ENCODE measurements around the gene SERPINI2. TPM values are rescaled to one million over a fixed set of nuclear protein-coding genes. Genes with fewer than 3 reads are reported as not detected.

The SERPINI2 gene
- not detected for total RNA-seq

GRCh38 chr3:167473863-167474262 is at the start of gene SERPINI2:
Gene SERPINI2 (minus strand): TSS chr3:167474042. CDS start chr3:167471834, 2,208 bp downstream.

Other genes starting within 250 kb of the SERPINI2 start
- not detected for gene ZBBX, start 93.7 kb downstream of the SERPINI2 start, total RNA-seq
- gene WDR49, start 179.9 kb upstream of the SERPINI2 start, total RNA-seq, result under 1 TPM; 0.24 to 0.28 TPM